LNCaP clone FGC (cell line): Measurements from ENCODE around the gene MYADML2.

Experiments
- DNase-seq: peaks from one replicate; pipeline ENCODE4 v3.0.0-alpha.2; 2011; ENCODE audit warnings: low read depth
- H3K4me3 ChIP-seq: 2 replicates; pipeline ENCODE4 v1.5.1; 2011; ENCODE audit warnings: mild to moderate bottlenecking, low read depth, low read length, control low read depth
- CTCF ChIP-seq: IDR thresholded peaks from 2 replicates; pipeline ENCODE4 v1.5.1; 2012; ENCODE audit warnings: mild to moderate bottlenecking; ENCODE audit not compliant: control insufficient read depth, insufficient read depth; ENCODE audit errors: extremely low read depth

MYADML2 gene

GRCh38 chr17:81891303-81891552 is 55.8 kb downstream of the MYADML2 start:
- no peak for TF ChIP-seq CTCF
- peak overlapping the region; percentile 98 for H3K4me3 ChIP-seq
- DNase-seq = no peak

GRCh38 chr17:81890447-81891302 is 56.4 kb downstream of the MYADML2 start:
- no peak for TF ChIP-seq CTCF
- DNase-seq = no peak
- H3K4me3 ChIP-seq = peak overlapping the region; percentile 98
